ENCODE results near the gene LMO4. TPM values are rescaled to one million over a fixed set of nuclear protein-coding genes. Genes with fewer than 3 reads are reported as not detected.

The LMO4 gene
- total RNA-seq, 1 experiment from 2014 or later = 15.8 TPM

- no peak for DNase-seq (ENCODE audit: low read depth)
Observed at GRCh38 chr1:87327376-87328271, 1.1 kb upstream of the LMO4 start.

GRCh38 chr1:87329051-87329525, 408 bp downstream of the LMO4 start:
- DNase-seq (ENCODE audit: low read depth) = peak; percentile 36

- peak; percentile 18 for DNase-seq (ENCODE audit: low read depth)
Observed at GRCh38 chr1:87329526-87330056, 911 bp downstream of the LMO4 start.

GRCh38 chr1:87330057-87330884, 1.6 kb downstream of the LMO4 start:
- peak; percentile 28 for DNase-seq (ENCODE audit: low read depth)

- peak; percentile 2 for DNase-seq (ENCODE audit: low read depth)
Observed at GRCh38 chr1:87330885-87331364, 2.2 kb downstream of the LMO4 start.

GRCh38 chr1:87331365-87332241, 2.9 kb downstream of the LMO4 start:
- DNase-seq (ENCODE audit: low read depth) = peak; percentile 52

- DNase-seq (ENCODE audit: low read depth) = no peak
Observed at GRCh38 chr1:87333692-87334347, 5.1 kb downstream of the LMO4 start.

GRCh38 chr1:87334351-87335174, 5.9 kb downstream of the LMO4 start:
- no peak for DNase-seq (ENCODE audit: low read depth)

- peak; percentile 36 for DNase-seq (ENCODE audit: low read depth)
Observed at GRCh38 chr1:87335175-87335884, 6.7 kb downstream of the LMO4 start.

GRCh38 chr1:87336623-87337067, 8.0 kb downstream of the LMO4 start:
- DNase-seq (ENCODE audit: low read depth) = no peak

GRCh38 chr1:87337606-87338005, 8.9 kb downstream of the LMO4 start:
- DNase-seq (ENCODE audit: low read depth) = no peak

- peak; percentile 13 for DNase-seq (ENCODE audit: low read depth)
Observed at GRCh38 chr1:87338566-87338965, 9.9 kb downstream of the LMO4 start.

GRCh38 chr1:87344231-87344630, 15.6 kb downstream of the LMO4 start:
- no peak for DNase-seq (ENCODE audit: low read depth)

GRCh38 chr1:87346130-87346814, 17.6 kb downstream of the LMO4 start:
- DNase-seq (ENCODE audit: low read depth) = no peak

GRCh38 chr1:87348341-87349019, 19.8 kb downstream of the LMO4 start:
- DNase-seq (ENCODE audit: low read depth) = no peak

- no peak for DNase-seq (ENCODE audit: low read depth)
Observed at GRCh38 chr1:87349036-87349435, 20.4 kb downstream of the LMO4 start.

GRCh38 chr1:87355894-87356293, 27.2 kb downstream of the LMO4 start:
- DNase-seq (ENCODE audit: low read depth) = no peak

- no peak for DNase-seq (ENCODE audit: low read depth)
Observed at GRCh38 chr1:87356591-87356990, 27.9 kb downstream of the LMO4 start.
